Effector memory CD4-positive, alpha-beta T cell (primary cell): ENCODE data around the gene DHRS2.
"Not testable (repeated sequence)": the region's sequence is repeated elsewhere in the genome, so short reads cannot be mapped to it uniquely, and the experiment has no call there.

ENCODE experiments used
- DNase-seq, 3 donors: peaks; one replicate each; pipeline ENCODE4 v3.0.0-alpha.2; 2020
- H3K27ac ChIP-seq: 2 replicates; pipeline ENCODE4 v1.7.0; 2013; ENCODE audit warnings: mild to moderate bottlenecking, low read length, moderate library complexity; ENCODE audit not compliant: insufficient read depth, poor library complexity, severe bottlenecking
- H3K27me3 ChIP-seq: replicated peaks from 2 replicates; pipeline ENCODE4 v1.7.0; 2013; ENCODE audit warnings: mild to moderate bottlenecking, low read length; ENCODE audit not compliant: insufficient read depth, control insufficient read depth, poor library complexity, severe bottlenecking
- H3K36me3 ChIP-seq: 2 replicates; pipeline ENCODE4 v1.7.0; 2013; ENCODE audit warnings: mild to moderate bottlenecking, low read length, moderate library complexity; ENCODE audit not compliant: control insufficient read depth, insufficient read depth
- H3K4me1 ChIP-seq: 2 replicates; pipeline ENCODE4 v1.7.0; 2013; ENCODE audit warnings: low read length, mild to moderate bottlenecking; ENCODE audit not compliant: control insufficient read depth, insufficient read depth, poor library complexity, severe bottlenecking
- H3K4me3 ChIP-seq: 2 replicates; pipeline ENCODE4 v1.7.0; 2013; ENCODE audit warnings: low read length, low read depth, mild to moderate bottlenecking; ENCODE audit not compliant: insufficient read depth, poor library complexity, severe bottlenecking
- H3K9me3 ChIP-seq: 2 replicates; pipeline ENCODE4 v1.7.0; 2013; ENCODE audit warnings: mild to moderate bottlenecking, low read length, moderate library complexity; ENCODE audit not compliant: control insufficient read depth

DHRS2 gene

GRCh38 chr14:23602181-23603095, 33.7 kb upstream of the DHRS2 start:
- Histone ChIP-seq H3K9me3 (no peaks in the 10 kb centered on the region), H3K27ac (no peak overlapping the region), H3K4me3 (no peak overlapping the region), H3K27me3 (no peaks in the 10 kb centered on the region), H3K4me1 (no peaks in the 10 kb centered on the region), H3K36me3 (no peaks in the 10 kb centered on the region)
- DNase-seq: no peak

- Histone ChIP-seq H3K36me3 (no peaks in the 10 kb centered on the region), H3K9me3 (no peaks in the 10 kb centered on the region), H3K4me3 (no peak overlapping the region), H3K27me3 (no peaks in the 10 kb centered on the region), H3K4me1 (no peaks in the 10 kb centered on the region), H3K27ac (no peak overlapping the region)
- no peak for DNase-seq
Measured at GRCh38 chr14:23603103-23603502, 33.1 kb upstream of the DHRS2 start.

- H3K4me1 ChIP-seq: no peaks in the 10 kb centered on the region
- DNase-seq: no peak
- no peak overlapping the region for H3K4me3 ChIP-seq
- no peaks in the 10 kb centered on the region for H3K27me3 ChIP-seq
- no peaks in the 10 kb centered on the region for H3K9me3 ChIP-seq
- H3K27ac ChIP-seq: no peak overlapping the region
- no peaks in the 10 kb centered on the region for H3K36me3 ChIP-seq
Measured at GRCh38 chr14:23604148-23604547, 32.0 kb upstream of the DHRS2 start.

- no peak overlapping the region for H3K27ac ChIP-seq
- peaks cover 4% of the 10 kb centered on the region for H3K4me1 ChIP-seq
- H3K9me3 ChIP-seq: no peaks in the 10 kb centered on the region
- no peaks in the 10 kb centered on the region for H3K27me3 ChIP-seq
- no peak for DNase-seq
- H3K4me3 ChIP-seq: no peak overlapping the region
- H3K36me3 ChIP-seq: no peaks in the 10 kb centered on the region
Measured at GRCh38 chr14:23604675-23605170, 31.4 kb upstream of the DHRS2 start.

GRCh38 chr14:23605931-23606585, 30.1 kb upstream of the DHRS2 start:
- no peaks in the 10 kb centered on the region for H3K36me3 ChIP-seq
- H3K4me1 ChIP-seq: peaks cover 18% of the 10 kb centered on the region
- H3K4me3 ChIP-seq: no peak overlapping the region
- no peaks in the 10 kb centered on the region for H3K27me3 ChIP-seq
- no peak for DNase-seq
- H3K27ac ChIP-seq: no peak overlapping the region
- no peaks in the 10 kb centered on the region for H3K9me3 ChIP-seq

GRCh38 chr14:23608454-23608853, 27.7 kb upstream of the DHRS2 start:
- Histone ChIP-seq H3K27me3 (no peaks in the 10 kb centered on the region), H3K36me3 (no peaks in the 10 kb centered on the region), H3K4me1 (peaks cover 23% of the 10 kb centered on the region), H3K9me3 (no peaks in the 10 kb centered on the region), H3K4me3 (no peak overlapping the region), H3K27ac (no peak overlapping the region)
- DNase-seq: no peak

- H3K27ac ChIP-seq: no peak overlapping the region
- DNase-seq: no peak
Measured at GRCh38 chr14:23609001-23609400, 27.2 kb upstream of the DHRS2 start.

GRCh38 chr14:23609411-23610089, 26.6 kb upstream of the DHRS2 start:
- H3K4me3 ChIP-seq: not testable (repeated sequence)
- peak overlapping the region; percentile 47 for H3K27ac ChIP-seq

More at GRCh38 chr14:23609001-23609400, 27.2 kb upstream of the DHRS2 start:
- Histone ChIP-seq H3K36me3 (no peaks in the 10 kb centered on the region), H3K27me3 (no peaks in the 10 kb centered on the region), H3K4me3 (no peak overlapping the region), H3K9me3 (no peaks in the 10 kb centered on the region), H3K4me1 (peaks cover 23% of the 10 kb centered on the region)

GRCh38 chr14:23610090-23610814, 25.9 kb upstream of the DHRS2 start:
- Histone ChIP-seq H3K4me1 (peaks cover 23% of the 10 kb centered on the region), H3K27ac (peak overlapping the region; percentile 47), H3K4me3 (no peak overlapping the region), H3K36me3 (no peaks in the 10 kb centered on the region), H3K27me3 (no peaks in the 10 kb centered on the region), H3K9me3 (no peaks in the 10 kb centered on the region)
- DNase-seq: no peak

More at GRCh38 chr14:23609411-23610089, 26.6 kb upstream of the DHRS2 start:
- peaks cover 23% of the 10 kb centered on the region for H3K4me1 ChIP-seq
- H3K9me3 ChIP-seq, H3K36me3 ChIP-seq, DNase-seq, H3K27me3 ChIP-seq: not testable (repeated sequence)
